ENCODE measurements around the gene PPFIA4.
"Not testable (repeated sequence)": the region's sequence is repeated elsewhere in the genome, so short reads cannot be mapped to it uniquely, and the experiment has no call there.

The PPFIA4 gene

GRCh38 chr1:203026031-203026665, at the start of gene PPFIA4:
Gene PPFIA4, plus strand, starts transcription at chr1:203026491. Its CDS starts 12,518 bp downstream, at chr1:203039009.
- peak; percentile 93 for DNase-seq

GRCh38 chr1:202976633-202977032, 49.7 kb upstream of the PPFIA4 start:
- DNase-seq = peak; percentile 59

DNA sequence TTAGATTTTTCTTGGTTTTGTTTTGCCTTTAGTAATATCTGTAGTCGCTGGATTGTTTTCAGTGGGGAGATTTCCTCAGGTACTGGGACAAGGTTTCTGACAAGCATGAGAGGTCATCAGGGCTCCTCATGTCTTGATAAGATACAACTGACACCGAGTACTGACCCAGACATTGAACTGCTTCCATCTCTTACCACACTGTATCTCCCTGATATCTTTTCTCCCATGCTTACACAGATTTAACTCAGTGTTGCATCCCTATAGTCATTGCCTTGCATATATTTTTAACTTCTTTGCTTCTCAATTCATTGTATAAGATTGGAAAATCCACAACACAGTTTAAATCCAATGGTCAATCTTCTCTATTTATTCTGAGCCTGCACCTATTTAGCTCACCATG, 46.8 kb upstream of the PPFIA4 start:
- no peak for DNase-seq

GRCh38 chr1:202981939-202982338, 44.4 kb upstream of the PPFIA4 start:
- peak; percentile 78 for DNase-seq

DNA sequence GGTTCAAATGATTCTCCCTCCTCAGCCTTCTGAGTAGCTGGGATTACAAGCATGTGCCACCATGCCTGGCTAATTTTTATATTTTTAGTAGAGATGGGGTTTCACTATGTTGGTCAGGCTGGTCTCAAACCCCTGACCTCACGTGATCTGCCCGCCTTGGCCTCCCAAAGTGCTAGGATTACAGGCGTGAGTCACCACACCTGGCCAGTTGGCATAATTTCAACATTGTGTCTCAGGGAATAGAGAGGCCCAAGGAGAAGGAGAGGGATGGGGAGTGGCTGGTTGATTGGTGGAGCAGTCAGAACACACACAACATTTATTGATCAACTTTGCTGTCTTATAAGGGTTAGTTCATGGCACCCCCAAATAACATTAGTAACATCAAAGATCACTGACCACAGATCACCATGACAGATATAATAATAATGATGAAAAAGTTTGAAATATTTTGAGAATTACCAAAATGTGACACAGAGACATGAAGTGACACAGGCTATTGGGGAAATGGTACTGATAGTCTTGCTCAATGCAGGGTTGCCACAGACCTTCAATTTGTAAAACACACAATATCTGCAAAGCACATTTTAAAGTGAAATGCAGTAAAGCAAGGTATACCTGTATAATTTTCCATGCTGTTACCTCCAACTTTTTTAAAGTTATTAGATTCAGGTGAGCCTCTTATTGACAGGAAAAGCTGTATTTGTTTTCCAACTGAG, 43.4 kb upstream of the PPFIA4 start:
- DNase-seq = peak; percentile 35

DNA sequence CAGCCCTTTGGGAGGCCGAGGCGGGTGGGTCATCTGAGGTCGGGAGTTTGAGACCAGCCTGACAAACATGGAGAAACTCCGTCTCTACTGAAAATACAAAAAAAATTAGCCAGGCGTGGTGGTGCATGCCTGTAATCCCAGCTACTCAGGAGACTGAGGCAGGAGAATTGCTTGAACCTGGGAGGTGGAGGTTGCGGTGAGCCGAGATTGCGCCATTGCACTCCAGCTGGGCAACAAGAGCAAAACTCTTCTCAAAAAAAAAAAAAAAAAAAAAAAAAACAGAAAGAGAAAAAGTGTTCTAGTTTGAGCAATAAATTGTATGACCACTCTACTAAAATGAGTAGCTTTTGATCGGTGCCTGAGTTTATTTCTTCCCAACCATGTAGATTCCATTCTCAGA, 40.2 kb upstream of the PPFIA4 start:
- DNase-seq = not testable (repeated sequence)

GRCh38 chr1:202987255-202987654, 39.0 kb upstream of the PPFIA4 start:
- no peak for DNase-seq

- DNase-seq = no peak
These were observed 38.2 kb upstream of the PPFIA4 start for GRCh38 chr1:202987922-202988583.

GRCh38 chr1:202989879-202990278, 36.4 kb upstream of the PPFIA4 start:
- DNase-seq = no peak

DNA sequence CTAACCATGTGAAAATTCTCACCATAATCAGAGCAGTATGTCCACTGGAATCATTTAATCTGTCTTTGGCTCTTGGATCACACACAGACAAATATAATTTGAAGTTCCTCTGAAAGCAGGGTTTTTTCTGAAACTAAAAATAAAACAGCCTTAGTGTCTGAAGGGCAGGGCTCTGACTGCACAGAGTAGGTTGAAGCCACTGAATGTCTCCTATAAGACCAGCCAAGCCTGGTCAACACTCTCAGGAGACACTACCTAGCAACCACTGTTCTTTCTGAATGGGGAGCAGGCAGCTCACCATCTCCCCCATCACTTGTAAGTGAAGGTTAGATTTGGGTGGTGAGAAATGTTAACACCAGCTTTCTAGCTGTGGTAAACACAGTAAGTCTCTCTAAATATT, 35.2 kb upstream of the PPFIA4 start:
- no peak for DNase-seq

DNA sequence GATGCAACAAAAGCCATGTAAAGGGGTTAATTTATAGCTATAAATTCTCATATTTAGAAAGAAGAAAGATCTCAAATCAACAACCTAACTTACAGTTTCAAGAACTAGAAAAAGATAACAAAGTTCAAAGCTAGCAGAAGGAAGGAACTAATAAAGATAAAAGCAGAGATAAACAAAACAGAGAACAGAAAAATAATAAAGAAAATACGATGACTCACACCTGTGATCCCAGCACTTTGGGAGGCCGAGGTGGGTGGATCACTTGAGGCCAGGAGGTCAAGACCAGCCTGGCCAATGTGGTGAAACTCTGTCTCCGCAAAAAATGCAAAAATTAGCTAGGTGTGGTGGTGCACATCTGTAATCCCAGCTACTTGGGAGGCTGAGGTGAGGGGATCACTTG, 31.5 kb upstream of the PPFIA4 start:
- DNase-seq = no peak

- DNase-seq = peak; percentile 90
These were observed 27.2 kb upstream of the PPFIA4 start for GRCh38 chr1:202998836-202999750.

- DNase-seq = no peak
These were observed 25.9 kb upstream of the PPFIA4 start for GRCh38 chr1:203000217-203000944.

- DNase-seq = no peak
These were observed 24.3 kb upstream of the PPFIA4 start for GRCh38 chr1:203001986-203002385.

- DNase-seq = no peak
These were observed 23.3 kb upstream of the PPFIA4 start for GRCh38 chr1:203002951-203003350.

- peak; percentile 91 for DNase-seq
These were observed 20.7 kb upstream of the PPFIA4 start for GRCh38 chr1:203005395-203006142.

DNA sequence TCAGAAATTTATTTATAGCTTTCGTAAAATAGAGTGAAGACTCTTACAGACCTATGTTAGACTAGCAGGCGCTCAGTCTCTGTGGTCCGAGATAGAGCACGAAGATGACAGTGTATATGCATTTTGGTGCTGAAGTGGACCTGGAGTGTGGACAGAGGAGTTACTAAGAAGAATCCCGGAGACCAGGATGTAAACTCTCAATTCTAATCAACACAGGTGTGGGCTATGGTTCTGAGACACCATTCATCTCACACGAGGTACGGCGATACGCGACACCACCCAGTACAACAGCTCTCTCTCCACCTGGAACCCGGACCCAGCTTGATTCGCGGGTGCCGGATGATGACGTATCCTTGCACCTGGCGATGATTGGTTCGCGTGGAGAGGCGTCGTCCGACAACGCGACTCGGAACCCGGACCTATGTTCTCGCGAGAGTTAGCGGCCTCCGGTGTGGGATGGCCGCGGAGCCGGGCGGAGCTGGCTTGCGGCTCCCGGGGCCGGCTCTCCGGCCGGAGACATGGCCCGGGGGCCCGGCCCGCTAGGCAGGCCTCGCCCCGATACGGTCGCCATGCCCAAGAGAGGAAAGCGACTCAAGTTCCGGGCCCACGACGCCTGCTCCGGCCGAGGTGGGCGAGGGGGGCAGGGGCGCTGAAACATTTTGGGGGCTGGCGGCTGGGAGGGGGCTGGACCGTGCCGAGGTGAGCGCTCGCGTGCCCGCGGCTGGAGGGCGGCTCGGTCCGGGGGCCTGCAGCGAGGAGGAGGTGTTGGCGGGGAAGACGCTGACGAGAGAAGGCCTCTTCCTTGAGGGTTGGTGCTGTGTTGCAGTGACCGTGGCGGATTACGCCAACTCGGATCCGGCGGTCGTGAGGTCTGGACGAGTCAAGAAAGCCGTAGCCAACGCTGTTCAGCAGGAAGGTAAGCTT, 19.1 kb upstream of the PPFIA4 start, which contains the start of gene TMEM183A:
Gene TMEM183A, plus strand, starts transcription at position 427 of the 924 bp plus-strand sequence. Its CDS starts 92 bp downstream, at position 519.
- DNase-seq = peak; percentile 99

GRCh38 chr1:203009185-203009584, 17.1 kb upstream of the PPFIA4 start:
- no peak for DNase-seq

DNA sequence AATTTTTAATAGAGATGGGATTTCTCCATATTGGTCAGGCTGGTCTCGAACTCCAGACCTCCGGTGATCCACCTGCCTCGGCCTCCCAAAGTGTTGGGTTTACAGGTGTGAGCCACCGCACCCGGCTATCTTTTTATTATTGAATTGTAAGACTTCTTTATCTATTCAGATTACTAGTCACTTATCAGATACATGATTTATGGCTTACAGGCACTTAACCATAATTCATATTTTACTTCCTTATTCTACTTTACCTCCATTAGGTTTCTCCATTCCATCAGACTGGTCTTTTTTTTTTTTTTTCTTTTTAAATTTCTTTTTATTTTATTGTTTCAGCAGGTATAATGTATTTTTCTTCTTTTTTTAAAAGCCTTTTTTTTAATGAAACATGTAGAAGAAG, 14.7 kb upstream of the PPFIA4 start:
- DNase-seq = no peak

DNA sequence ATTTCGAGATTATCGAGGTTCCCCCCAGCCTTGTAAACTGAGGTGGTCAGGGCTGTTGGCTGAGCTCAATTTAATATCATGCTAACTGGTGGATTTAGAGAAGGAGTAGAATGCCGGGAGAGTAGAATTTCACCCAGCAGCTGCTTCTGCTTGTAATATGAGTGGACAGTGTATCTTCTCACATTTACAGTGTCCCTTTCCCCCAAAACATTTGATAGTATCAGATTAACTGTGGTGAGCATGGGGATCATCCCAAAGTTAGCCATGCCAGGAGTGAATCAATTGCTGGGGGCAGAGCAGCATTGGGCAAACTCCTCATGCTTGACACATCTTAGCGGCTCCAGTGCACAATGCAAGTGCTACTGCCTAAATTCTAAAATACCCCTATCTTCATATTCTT, 9.2 kb upstream of the PPFIA4 start:
- no peak for DNase-seq

All from hematopoietic multipotent progenitor cell treated with erythropoietin and hydrocortisone succinate and interleukin-3 and kit ligand, for 4 days (in vitro differentiated cells).